Stimulated activated CD8-positive, alpha-beta memory T cell treated with anti-CD3 and anti-CD28 coated beads, Interleukin-15, amount 100 ng/mL, for 4 hours (primary cell): ENCODE results near the gene GOSR2.

Experiments
- DNase-seq, 2 donors: peaks; one replicate each; pipeline ENCODE4 v3.0.0-alpha.2; 2020; ENCODE audit warnings: low read depth in 2 of 2

GOSR2 gene

DNA sequence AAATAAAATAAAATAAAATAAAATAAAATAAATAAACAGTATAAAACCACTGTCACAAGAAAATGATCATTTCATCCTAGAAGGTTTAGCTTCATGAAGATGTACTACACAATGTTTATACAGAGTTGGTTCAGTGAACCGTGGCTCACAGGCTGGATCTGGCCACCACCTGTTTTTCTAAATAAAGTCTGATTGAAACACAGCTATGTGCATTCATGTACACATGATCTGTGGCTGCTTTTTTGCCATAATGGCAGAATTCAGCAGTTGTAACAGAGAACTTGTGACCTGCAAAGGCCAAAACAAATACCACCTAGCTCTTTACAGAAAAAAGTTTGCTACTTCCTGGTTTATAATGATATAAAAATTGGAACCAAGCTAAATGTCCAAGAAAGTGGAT lies 68.7 kb downstream of the GOSR2 start:
- DNase-seq: no peak
